ENCODE data around the gene MAEA. TPM values are rescaled to one million over a fixed set of nuclear protein-coding genes. Genes with fewer than 3 reads are reported as not detected.

MAEA gene
- polyA plus RNA-seq, 1 experiment: 94.4 TPM

GRCh38 chr4:1247864-1248244, 41.8 kb upstream of the MAEA start:
- ChIA-PET POLR2A (interaction anchor here (0.6 kb wide), 1 partner anchor 47 kb away, joined by 3 read pairs; no protein-coding TSS in a partner anchor), CTCF (interaction anchor here (0.7 to 1.7 kb wide), 5 partner anchors 13 to 117 kb away, joined by 3 to 6 read pairs (median 6); no protein-coding TSS in a partner anchor)
- H3K27me3 ChIP-seq (ENCODE audit: control insufficient read depth, insufficient read depth, low read length): no peaks in the 10 kb centered on the region
- no peak for DNase-seq (ENCODE audit: low read depth)
- peak overlapping the region; percentile 80 for H3K4me3 ChIP-seq (ENCODE audit: low read depth, low read length)
- peaks cover 2% of the 10 kb centered on the region; the same call in 1 of the 2 replicates for H3K36me3 ChIP-seq (ENCODE audit: control insufficient read depth, insufficient read depth, low read length)
- TF ChIP-seq CTCF (IDR thresholded peaks at IDR 0.05; ENCODE audit: insufficient read depth, low read depth, low read length): no peak

- Histone ChIP-seq H3K36me3 (ENCODE audit: control insufficient read depth, insufficient read depth, low read length) (peaks cover 2% of the 10 kb centered on the region; the same call in 1 of the 2 replicates), H3K4me3 (ENCODE audit: low read depth, low read length) (peak within 1 kb of the TSS; percentile 80), H3K27me3 (ENCODE audit: control insufficient read depth, insufficient read depth, low read length) (no peaks in the 10 kb centered on the region)
- no peak for TF ChIP-seq CTCF (IDR thresholded peaks at IDR 0.05; ENCODE audit: insufficient read depth, low read depth, low read length)
- POLR2A ChIA-PET: interaction anchor here (0.6 kb wide), 2 partner anchors 47 to 368 kb away, joined by 3 to 4 read pairs; no protein-coding TSS in a partner anchor
- CTCF ChIA-PET: interaction anchor here (0.7 to 3.0 kb wide), 4 partner anchors 17 to 117 kb away, joined by 3 to 23 read pairs (median 6); no protein-coding TSS in a partner anchor
- no peak for DNase-seq (ENCODE audit: low read depth)
Observed at GRCh38 chr4:1248245-1249147, 41.2 kb upstream of the MAEA start, which contains the start of gene CTBP1. CTBP1 (minus strand) TSS chr4:1249130; CDS start chr4:1241331, 7,799 bp downstream.

GRCh38 chr4:1249148-1249730, 40.5 kb upstream of the MAEA start:
- H3K36me3 ChIP-seq (ENCODE audit: control insufficient read depth, insufficient read depth, low read length): peaks cover 2% of the 10 kb centered on the region; the same call in 1 of the 2 replicates
- no peak for DNase-seq (ENCODE audit: low read depth)
- no peak for TF ChIP-seq CTCF (IDR thresholded peaks at IDR 0.05; ENCODE audit: insufficient read depth, low read depth, low read length)
- ChIA-PET CTCF (interaction anchor here (1.5 to 3.0 kb wide), 4 partner anchors 19 to 118 kb away, joined by 3 to 23 read pairs (median 6); no protein-coding TSS in a partner anchor), POLR2A (no interaction called here)
- H3K27me3 ChIP-seq (ENCODE audit: control insufficient read depth, insufficient read depth, low read length): no peaks in the 10 kb centered on the region
- peak overlapping the region; percentile 57 for H3K4me3 ChIP-seq (ENCODE audit: low read depth, low read length)

DNA sequence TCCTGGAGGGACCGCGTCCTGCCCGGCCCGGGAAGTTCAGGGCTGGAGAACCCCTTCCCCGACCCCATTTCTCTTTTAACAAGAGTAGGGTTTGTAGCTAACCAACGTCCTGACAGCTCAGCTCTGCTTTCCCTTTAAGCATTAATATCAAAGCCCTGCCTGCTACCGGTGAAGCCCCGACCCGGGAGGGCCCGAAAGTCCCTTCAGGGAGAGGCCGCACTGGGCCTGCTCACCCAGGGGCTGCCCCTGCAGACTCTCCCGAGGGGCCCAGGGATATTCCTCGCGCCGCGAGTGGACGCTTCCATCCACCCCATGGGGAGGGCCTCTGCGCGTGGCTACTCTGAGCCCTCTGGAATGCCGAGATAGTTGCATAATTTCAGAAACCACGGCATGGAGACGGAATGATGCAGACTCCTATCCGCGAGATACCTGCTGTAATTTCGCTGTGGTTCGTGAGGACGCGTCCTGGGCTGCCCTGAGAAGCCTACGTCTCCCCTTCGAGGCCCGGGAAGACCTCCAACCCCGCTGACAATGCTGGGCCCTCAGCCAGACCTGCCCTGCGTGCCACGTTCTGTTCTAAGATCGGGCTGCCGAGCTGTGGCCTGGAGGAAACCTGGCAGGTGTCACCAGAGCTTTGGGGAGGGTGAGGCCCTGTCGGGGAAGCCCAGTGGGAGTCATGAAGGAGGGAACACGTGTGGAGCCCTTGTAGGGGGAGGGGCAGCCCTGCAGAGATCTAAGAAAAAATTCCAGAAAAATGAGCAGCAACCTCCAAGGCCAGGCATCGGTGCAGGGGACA, 39.8 kb upstream of the MAEA start:
- no peak for DNase-seq (ENCODE audit: low read depth)
- Histone ChIP-seq H3K4me3 (ENCODE audit: low read depth, low read length) (peak overlapping the region; percentile 57), H3K27me3 (ENCODE audit: control insufficient read depth, insufficient read depth, low read length) (no peaks in the 10 kb centered on the region), H3K36me3 (ENCODE audit: control insufficient read depth, insufficient read depth, low read length) (peaks cover 1% of the 10 kb centered on the region; the same call in 1 of the 2 replicates)
- ChIA-PET CTCF (interaction anchor here (1.2 to 3.0 kb wide), 6 partner anchors 14 to 118 kb away, joined by 3 to 23 read pairs (median 4); no protein-coding TSS in a partner anchor), POLR2A (no interaction called here)
- TF ChIP-seq CTCF (IDR thresholded peaks at IDR 0.05; ENCODE audit: insufficient read depth, low read depth, low read length): no peak

Measured in BJ (cell line).